Measurements from ENCODE around the gene ITSN1. TPM values are rescaled to one million over a fixed set of nuclear protein-coding genes. Genes with fewer than 3 reads are reported as not detected.

The ITSN1 gene
- total RNA-seq, 1 experiment from 2014 or later, result 50.3 TPM

- no TSS peak for BruUV-seq (replicated peaks)
- ChIA-PET CTCF (no interaction called here), POLR2A (interaction anchor here (0.6 kb wide), 1 partner anchor 29 kb away, joined by 6 read pairs; no protein-coding TSS in a partner anchor)
- Histone ChIP-seq H3K36me3 (ENCODE audit: control insufficient read depth, insufficient read depth, low read length) (peaks cover 1% of the 10 kb centered on the region; the same call in 1 of the 2 replicates), H3K27ac (ENCODE audit: low read length) (no peak overlapping the region), H3K4me1 (ENCODE audit: control insufficient read depth, insufficient read depth, low read length) (no peaks in the 10 kb centered on the region), H3K27me3 (ENCODE audit: control insufficient read depth, insufficient read depth, low read length) (no peaks in the 10 kb centered on the region), H3K4me3 (ENCODE audit: low read depth in 2 of 2, low read length in 2 of 2) (no peak overlapping the region), H3K9me3 (ENCODE audit: control insufficient read depth, insufficient read depth, low read depth, low read length) (no peaks in the 10 kb centered on the region)
- in situ Hi-C loops (cut with HindIII; ENCODE audit: low pct_unique_long_range_greater_than_20kb, low sequenced_read_pairs), result no loop called here
- ATAC-seq (no peak), DNase-seq (ENCODE audit: low read depth, low spot score) (no peak)
- intact Hi-C loops (cut with micrococcal nuclease; ENCODE audit: unreplicated experiment), result no loop called here
- no peak for TF ChIP-seq TCF7L2 (IDR thresholded peaks at IDR 0.05; ENCODE audit: low read depth, low read length)
- TF ChIP-seq POLR2AphosphoS5 (IDR thresholded peaks at IDR 0.05; ENCODE audit: low read depth, low read length), result no peak
- no peak for TF ChIP-seq CTCF (IDR thresholded peaks at IDR 0.05)
- no peak for TF ChIP-seq SIN3A (IDR thresholded peaks at IDR 0.05; ENCODE audit: borderline replicate concordance, insufficient read depth, low read depth, low read length)
- TF ChIP-seq REST (IDR thresholded peaks at IDR 0.05; ENCODE audit: insufficient read depth in 1 of 2, low read depth in 2 of 2, low read length in 1 of 2), result no peak
Measured at GRCh38 chr21:33841561-33841960, 199.3 kb downstream of the ITSN1 start.

DNA sequence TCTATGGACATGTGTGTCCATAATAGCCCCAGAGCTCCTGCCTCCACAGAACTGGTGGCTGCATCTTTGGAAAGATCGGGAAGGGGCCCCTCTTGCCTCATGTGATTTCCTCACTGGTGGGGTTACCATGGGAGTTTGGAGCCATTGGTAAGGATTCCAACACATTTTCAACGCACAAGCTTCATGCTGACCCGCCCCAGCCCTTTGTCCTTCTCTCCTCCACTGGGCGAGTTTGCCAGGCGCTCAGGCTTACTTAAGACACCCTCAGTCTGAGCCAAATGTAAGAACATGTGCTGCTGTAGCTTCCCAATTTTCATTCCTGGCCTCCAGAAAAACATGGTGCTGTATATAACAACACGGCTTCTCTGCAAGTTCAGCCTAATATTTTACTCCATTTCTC lies 200.9 kb downstream of the ITSN1 start:
- Histone ChIP-seq H3K27ac (ENCODE audit: low read length) (no peak overlapping the region), H3K9me3 (ENCODE audit: control insufficient read depth, insufficient read depth, low read depth, low read length) (no peaks in the 10 kb centered on the region), H3K4me3 (ENCODE audit: low read depth in 2 of 2, low read length in 2 of 2) (no peak overlapping the region), H3K27me3 (ENCODE audit: control insufficient read depth, insufficient read depth, low read length) (no peaks in the 10 kb centered on the region), H3K4me1 (ENCODE audit: control insufficient read depth, insufficient read depth, low read length) (peaks cover 4% of the 10 kb centered on the region; the same call in 1 of the 2 replicates), H3K36me3 (ENCODE audit: control insufficient read depth, insufficient read depth, low read length) (no peaks in the 10 kb centered on the region)
- no peak for DNase-seq (ENCODE audit: low read depth, low spot score)
- ChIA-PET POLR2A (interaction anchor here (0.6 kb wide), 1 partner anchor 11 kb away, joined by 5 read pairs; no protein-coding TSS in a partner anchor), CTCF (no interaction called here)
- BruUV-seq (replicated peaks), result no TSS peak
- TF ChIP-seq POLR2AphosphoS5 (IDR thresholded peaks at IDR 0.05; ENCODE audit: low read depth, low read length) (no peak), SIN3A (IDR thresholded peaks at IDR 0.05; ENCODE audit: borderline replicate concordance, insufficient read depth, low read depth, low read length) (no peak), CTCF (IDR thresholded peaks at IDR 0.05) (no peak), TCF7L2 (IDR thresholded peaks at IDR 0.05; ENCODE audit: low read depth, low read length) (no peak), REST (IDR thresholded peaks at IDR 0.05; ENCODE audit: insufficient read depth in 1 of 2, low read depth in 2 of 2, low read length in 1 of 2) (no peak)
- in situ Hi-C loops (cut with HindIII; ENCODE audit: low pct_unique_long_range_greater_than_20kb, low sequenced_read_pairs), result no loop called here
- intact Hi-C loops (cut with micrococcal nuclease; ENCODE audit: unreplicated experiment), result no loop called here
- no peak for ATAC-seq
